ENCODE measurements around the gene HOXA11. TPM values are rescaled to one million over a fixed set of nuclear protein-coding genes. Genes with fewer than 3 reads are reported as not detected.

HOXA11 gene
- total RNA-seq, 1 donor from 2014 or later: not detected

DNA sequence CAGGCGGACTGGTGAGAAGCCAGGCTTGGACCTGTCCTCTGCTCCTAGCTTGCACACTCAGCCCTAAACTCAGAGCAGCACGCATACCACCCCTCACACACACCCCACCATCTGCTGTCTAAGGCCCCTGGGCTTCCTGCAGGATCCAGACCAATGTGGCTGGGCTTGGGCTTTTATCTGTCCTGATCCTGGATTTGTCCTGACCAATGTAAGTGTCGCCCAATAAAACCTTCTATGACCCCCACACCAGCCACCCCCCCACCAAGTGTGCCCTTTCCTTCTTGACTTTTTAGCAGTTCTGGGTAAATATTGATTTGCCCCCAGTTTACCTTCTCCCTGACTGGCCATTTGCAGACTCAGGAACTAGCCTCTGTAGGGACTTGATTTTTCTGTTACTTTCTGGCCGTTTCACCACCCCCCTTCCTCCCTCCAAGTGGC, 16.6 kb upstream of the HOXA11 start:
- no peak for DNase-seq (ENCODE audit: low spot score)
- Mint-ChIP-seq H3K27ac (ENCODE audit: unreplicated experiment) (no peak overlapping the region), H3K36me3 (ENCODE audit: low read depth) (peaks cover 6% of the 10 kb centered on the region), H3K4me3 (ENCODE audit: unreplicated experiment) (no peak overlapping the region), H3K9me3 (ENCODE audit: low read depth) (no peaks in the 10 kb centered on the region), H3K27me3 (ENCODE audit: low read depth) (peaks cover 85% of the 10 kb centered on the region), H3K4me1 (ENCODE audit: low read depth) (peaks cover 28% of the 10 kb centered on the region)
- TF ChIP-seq CTCF (IDR thresholded peaks at IDR 0.05): no peak

DNA sequence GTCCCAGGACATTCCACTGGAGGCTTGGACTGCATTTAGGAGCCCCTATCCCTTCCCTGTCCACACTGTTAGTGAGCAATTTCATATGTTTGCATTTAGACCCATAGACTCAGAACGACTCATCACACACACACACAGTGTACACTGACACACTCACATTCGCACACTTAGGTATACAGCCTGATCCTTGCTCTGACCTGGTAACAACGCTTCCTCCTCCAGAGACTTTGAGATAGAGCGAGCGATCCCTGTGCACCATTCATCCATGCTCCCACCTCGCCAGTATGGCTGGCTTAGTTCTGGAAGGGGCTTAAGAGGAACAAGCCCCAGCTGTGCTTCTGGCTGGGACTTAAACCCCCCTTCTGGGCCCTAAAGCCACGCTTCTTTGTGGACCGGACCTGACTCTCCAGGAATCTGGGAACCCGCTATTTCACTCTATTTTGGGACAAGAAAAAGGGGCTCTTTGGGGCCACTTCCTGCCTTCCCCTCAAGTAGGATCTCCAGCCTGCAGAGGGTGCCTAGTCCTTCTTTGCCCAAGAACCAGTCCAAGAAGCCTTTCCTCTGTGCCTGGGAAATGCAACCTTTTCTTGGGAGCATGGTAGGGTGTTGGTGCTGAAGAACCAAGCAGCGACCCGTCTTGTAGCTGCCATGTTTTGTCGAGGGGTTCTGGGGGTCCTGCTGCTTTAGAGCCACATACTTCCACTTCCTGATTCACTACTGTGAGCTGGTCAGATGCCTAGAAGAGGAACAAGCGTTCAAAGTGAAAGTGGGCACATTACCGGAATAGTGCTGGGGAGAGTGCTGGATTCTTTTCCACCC, 15.9 kb upstream of the HOXA11 start:
- peaks cover 26% of the 10 kb centered on the region for H3K4me1 Mint-ChIP-seq (ENCODE audit: low read depth)
- peaks cover 81% of the 10 kb centered on the region for H3K27me3 Mint-ChIP-seq (ENCODE audit: low read depth)
- no peak for DNase-seq (ENCODE audit: low spot score)
- no peak overlapping the region for H3K27ac Mint-ChIP-seq (ENCODE audit: unreplicated experiment)
- H3K36me3 Mint-ChIP-seq (ENCODE audit: low read depth): peaks cover 4% of the 10 kb centered on the region
- peak overlapping the region; percentile 64 for H3K4me3 Mint-ChIP-seq (ENCODE audit: unreplicated experiment)
- H3K9me3 Mint-ChIP-seq (ENCODE audit: low read depth): no peaks in the 10 kb centered on the region
- peak; percentile 13 for TF ChIP-seq CTCF (IDR thresholded peaks at IDR 0.05)

- no peaks in the 10 kb centered on the region for H3K9me3 Mint-ChIP-seq (ENCODE audit: low read depth)
- peaks cover 80% of the 10 kb centered on the region for H3K27me3 Mint-ChIP-seq (ENCODE audit: low read depth)
- H3K36me3 Mint-ChIP-seq (ENCODE audit: low read depth): peaks cover 2% of the 10 kb centered on the region
- H3K27ac Mint-ChIP-seq (ENCODE audit: unreplicated experiment): no peak within 1 kb of the TSS
- DNase-seq (ENCODE audit: low spot score): no peak
- H3K4me1 Mint-ChIP-seq (ENCODE audit: low read depth): peaks cover 19% of the 10 kb centered on the region
- no peak for TF ChIP-seq CTCF (IDR thresholded peaks at IDR 0.05)
- H3K4me3 Mint-ChIP-seq (ENCODE audit: unreplicated experiment): peak within 1 kb of the TSS; percentile 74
These were observed 15.1 kb upstream of the HOXA11 start, which contains the start of gene HOXA13 for GRCh38 chr7:27199849-27200760. Gene HOXA13, minus strand, starts transcription at chr7:27200091. Its CDS starts 14 bp downstream, at chr7:27200077.

DNA sequence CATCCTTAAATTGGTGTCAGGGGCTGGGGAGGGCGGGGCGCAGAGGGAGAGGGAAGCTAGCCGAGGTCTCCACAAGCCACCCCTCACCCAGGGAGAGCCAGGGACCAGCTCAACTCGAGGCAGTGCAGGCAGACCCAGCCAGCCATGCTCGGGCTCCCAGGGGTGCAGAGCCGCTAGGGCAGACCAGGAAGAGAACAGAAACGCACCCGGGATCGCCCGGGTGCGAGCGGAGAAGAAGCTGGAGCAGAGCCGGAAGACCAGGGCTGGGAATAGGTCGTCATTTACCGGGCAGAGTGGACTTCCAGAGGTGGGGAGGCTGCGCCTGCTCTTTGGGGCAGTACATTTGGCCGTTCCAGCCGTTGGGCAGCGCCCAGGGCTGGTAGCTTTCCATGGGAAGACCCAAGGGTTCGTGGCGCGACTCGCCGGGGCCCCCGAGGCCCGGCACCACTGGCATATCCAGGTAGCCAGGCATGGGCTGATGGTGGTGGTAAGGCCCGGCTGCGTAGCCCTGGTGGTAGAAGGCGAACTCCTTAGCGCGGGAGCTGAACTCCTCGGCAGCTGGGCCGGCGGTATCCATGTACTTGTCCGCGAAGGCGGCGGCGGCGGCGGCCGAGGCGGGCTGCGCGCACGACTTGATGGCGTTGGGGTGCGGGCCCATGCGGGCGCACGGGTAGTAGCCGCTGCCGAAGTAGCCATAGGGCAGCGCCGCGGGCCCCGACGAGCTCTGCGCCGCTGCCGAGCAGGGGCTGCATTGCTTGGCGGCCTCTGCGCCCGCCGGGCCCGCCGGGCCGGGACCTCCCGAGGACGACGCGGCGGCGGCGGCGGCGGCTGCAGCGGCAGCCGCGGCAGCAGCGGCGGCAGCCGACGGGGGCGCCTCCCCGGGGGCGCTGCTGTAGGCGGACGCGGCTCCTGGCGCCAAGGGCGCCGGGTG, 14.1 kb upstream of the HOXA11 start:
- Mint-ChIP-seq H3K27me3 (ENCODE audit: low read depth) (peaks cover 79% of the 10 kb centered on the region), H3K4me3 (ENCODE audit: unreplicated experiment) (peak overlapping the region; percentile 49), H3K9me3 (ENCODE audit: low read depth) (no peaks in the 10 kb centered on the region), H3K4me1 (ENCODE audit: low read depth) (peaks cover 14% of the 10 kb centered on the region), H3K27ac (ENCODE audit: unreplicated experiment) (no peak overlapping the region), H3K36me3 (ENCODE audit: low read depth) (peaks cover 2% of the 10 kb centered on the region)
- no peak for DNase-seq (ENCODE audit: low spot score)
- no peak for TF ChIP-seq CTCF (IDR thresholded peaks at IDR 0.05)

Data from chondrocyte (in vitro differentiated cells).